Measurements from ENCODE around the gene MEIS2.

MEIS2 gene

DNA sequence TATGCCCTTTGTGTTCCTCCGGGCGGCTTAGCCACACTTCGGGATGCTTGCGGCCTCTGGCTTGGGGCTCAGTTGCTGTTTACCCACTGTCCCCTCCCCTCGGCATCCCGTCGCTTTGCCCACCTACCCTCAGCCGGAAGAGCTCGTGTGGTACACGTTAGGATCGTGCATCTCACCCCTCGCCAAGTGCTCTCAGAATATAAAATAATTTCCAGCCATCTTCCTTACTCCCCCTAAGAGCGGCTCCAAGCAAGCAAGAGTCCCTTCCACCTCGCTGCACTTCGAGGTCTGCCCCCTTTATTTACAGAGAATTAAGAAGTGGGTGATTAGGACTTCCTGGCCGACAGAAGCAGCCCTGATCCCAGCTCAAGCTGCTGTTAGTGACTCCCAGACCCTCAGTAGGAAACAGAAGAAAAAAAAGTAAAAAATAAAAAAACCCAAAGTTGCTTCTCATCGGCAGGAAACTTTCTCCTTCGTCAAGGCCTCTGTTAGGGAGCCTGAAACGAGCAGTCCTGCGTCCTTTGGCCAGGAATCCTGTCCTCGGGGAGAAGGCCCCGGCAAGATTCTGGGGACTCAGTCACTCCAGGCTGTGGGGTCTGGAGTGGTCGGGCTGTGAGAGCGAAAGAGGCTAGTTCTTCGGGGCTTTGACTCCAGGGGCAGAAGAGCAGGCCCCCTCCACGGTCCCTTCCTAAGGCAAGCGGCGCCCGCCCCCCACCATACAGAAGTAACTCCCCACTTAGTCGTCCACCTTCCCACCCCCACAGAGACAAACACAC is 3.0 kb downstream of the MEIS2 start:
- POLR2A ChIA-PET, result no interaction called here
- CTCF ChIA-PET, result interaction anchor here (1.4 kb wide), 1 partner anchor 38 kb away, joined by 3 read pairs; no protein-coding TSS in a partner anchor
- TF ChIP-seq, protein P1, sequence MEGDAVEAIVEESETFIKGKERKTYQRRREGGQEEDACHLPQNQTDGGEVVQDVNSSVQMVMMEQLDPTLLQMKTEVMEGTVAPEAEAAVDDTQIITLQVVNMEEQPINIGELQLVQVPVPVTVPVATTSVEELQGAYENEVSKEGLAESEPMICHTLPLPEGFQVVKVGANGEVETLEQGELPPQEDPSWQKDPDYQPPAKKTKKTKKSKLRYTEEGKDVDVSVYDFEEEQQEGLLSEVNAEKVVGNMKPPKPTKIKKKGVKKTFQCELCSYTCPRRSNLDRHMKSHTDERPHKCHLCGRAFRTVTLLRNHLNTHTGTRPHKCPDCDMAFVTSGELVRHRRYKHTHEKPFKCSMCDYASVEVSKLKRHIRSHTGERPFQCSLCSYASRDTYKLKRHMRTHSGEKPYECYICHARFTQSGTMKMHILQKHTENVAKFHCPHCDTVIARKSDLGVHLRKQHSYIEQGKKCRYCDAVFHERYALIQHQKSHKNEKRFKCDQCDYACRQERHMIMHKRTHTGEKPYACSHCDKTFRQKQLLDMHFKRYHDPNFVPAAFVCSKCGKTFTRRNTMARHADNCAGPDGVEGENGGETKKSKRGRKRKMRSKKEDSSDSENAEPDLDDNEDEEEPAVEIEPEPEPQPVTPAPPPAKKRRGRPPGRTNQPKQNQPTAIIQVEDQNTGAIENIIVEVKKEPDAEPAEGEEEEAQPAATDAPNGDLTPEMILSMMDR (IDR thresholded peaks at IDR 0.05; ENCODE audit: control extremely low read depth, extremely low read depth, low read depth, missing control alignments), result no peak

DNA sequence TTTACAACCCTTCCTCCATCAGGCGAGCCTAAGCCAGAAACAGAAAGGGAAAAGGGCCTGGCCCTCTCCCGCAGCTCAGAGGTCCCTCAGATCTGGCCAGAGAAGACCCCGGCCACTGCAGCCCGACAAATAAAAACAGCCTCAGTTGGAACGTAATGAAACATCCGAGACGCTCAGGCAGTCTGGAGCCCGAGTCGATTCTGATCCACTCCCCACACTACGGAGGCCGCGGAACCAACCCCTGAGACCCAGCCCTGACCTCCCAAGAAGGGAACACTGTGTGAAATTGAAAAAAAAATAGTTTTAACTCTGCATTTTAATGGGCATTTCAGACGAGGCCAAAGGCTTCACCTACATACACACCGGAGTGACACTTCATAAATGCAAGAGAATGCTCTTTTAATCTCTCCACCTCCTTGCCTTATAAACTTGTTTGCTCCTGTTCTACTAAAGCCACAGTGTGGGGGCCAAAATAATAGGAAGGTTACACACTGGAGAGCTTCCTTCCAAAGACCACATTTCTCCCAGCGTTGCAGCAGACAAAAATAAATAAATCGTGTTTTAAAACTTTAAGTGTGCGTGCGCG is 3.7 kb downstream of the MEIS2 start:
- POLR2A ChIA-PET, result no interaction called here
- no peak for DNase-seq (ENCODE audit: extremely low spot score)
- CTCF ChIA-PET, result interaction anchor here (1.4 kb wide), 1 partner anchor 39 kb away, joined by 3 read pairs; no protein-coding TSS in a partner anchor
- TF ChIP-seq, protein P1 (IDR thresholded peaks at IDR 0.05; ENCODE audit: control extremely low read depth, extremely low read depth, low read depth, missing control alignments), result no peak

More for the DNA sequence above, 3.0 kb downstream of the MEIS2 start:
- no peak for DNase-seq (ENCODE audit: extremely low spot score)

DNA sequence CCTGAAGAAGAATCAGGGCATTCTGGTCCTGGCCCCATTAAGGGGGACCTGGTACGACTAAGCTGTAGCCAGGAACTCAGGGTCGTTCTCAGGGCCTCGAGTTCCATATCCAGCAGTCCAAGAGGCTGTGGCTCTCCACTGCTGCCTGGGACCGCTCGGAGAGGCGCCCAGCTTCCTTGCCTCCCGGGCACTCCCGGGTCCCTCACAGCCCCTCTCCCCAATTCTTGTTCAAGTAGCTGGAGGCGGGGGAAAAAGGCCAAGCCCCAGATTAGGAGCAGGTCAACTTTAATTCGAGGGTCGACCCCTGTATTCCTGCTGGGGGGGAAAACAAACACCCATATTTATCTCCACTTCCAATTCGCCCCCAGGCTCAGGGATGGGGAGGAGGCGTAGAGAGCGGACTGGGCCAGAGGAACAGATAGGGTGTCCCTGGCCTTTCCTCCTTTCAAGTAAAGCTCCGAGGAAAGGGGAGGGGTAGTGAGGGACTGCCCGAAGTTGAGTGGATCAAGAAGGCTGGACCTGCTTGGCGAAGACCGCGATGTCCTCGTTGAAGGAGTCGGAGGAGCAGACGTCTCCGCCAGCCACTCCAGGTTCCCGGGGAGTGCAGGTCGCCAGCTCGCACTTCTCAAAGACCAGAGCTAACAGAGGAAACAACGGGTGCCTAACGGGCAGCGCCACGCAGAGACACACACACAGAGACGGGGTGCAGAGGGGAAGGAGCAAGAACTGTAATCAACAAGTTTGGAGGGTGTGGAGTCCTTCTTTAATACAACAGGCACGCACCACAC is 4.4 kb downstream of the MEIS2 start:
- TF ChIP-seq, protein P1 (IDR thresholded peaks at IDR 0.05; ENCODE audit: control extremely low read depth, extremely low read depth, low read depth, missing control alignments), result no peak
- CTCF ChIA-PET, result interaction anchor here (0.8 to 1.4 kb wide), 3 partner anchors 9 to 40 kb away, joined by 3 read pairs; no protein-coding TSS in a partner anchor
- POLR2A ChIA-PET, result no interaction called here
- DNase-seq (ENCODE audit: extremely low spot score), result no peak

DNA sequence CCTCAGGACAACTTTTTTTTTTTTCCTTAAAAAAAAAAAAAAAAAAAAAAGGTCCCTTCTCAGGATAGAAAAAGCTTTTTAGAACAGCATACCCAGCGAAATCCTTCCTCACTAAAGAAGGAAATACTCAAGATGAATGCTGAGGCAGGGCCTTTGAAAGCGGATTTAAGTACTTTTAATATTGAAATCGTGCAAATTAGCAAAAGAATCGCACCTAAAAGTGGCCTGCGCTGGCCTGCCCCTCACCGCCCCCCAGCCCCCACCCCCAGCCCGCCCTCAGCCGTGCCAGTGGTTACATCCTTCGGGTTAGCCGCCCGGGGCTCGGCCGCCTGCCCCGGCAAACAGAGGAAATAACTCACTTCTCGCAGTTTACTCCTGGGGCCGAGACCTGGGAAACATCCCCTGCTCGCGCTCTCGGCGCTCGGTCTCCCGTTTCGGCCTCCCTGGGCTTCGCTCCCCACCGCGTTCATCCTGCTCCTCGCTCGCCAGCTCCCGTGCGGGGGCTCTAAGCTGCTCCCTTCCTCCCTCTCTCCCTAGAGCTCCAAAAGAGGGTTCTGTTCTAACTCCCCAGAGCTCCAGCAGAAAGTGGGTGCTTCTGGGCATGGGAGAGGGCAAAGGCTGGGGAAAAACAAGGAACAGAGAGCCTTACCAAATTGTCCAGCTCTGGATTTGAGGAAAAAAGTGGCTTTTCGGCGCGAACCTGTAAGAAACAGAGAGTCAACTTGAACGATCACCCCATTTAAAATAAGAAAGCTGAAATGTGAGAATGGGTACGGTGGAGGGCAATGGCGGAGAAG is 5.2 kb downstream of the MEIS2 start:
- DNase-seq (ENCODE audit: extremely low spot score), result no peak
- POLR2A ChIA-PET, result interaction anchor here (0.7 kb wide), 1 partner anchor 61 kb away, joined by 4 read pairs; no protein-coding TSS in a partner anchor
- TF ChIP-seq, protein P1 (IDR thresholded peaks at IDR 0.05; ENCODE audit: control extremely low read depth, extremely low read depth, low read depth, missing control alignments), result no peak
- CTCF ChIA-PET, result interaction anchor here (0.8 to 1.8 kb wide), 5 partner anchors 9 to 219 kb away, joined by 3 to 7 read pairs (median 3); no protein-coding TSS in a partner anchor

DNA sequence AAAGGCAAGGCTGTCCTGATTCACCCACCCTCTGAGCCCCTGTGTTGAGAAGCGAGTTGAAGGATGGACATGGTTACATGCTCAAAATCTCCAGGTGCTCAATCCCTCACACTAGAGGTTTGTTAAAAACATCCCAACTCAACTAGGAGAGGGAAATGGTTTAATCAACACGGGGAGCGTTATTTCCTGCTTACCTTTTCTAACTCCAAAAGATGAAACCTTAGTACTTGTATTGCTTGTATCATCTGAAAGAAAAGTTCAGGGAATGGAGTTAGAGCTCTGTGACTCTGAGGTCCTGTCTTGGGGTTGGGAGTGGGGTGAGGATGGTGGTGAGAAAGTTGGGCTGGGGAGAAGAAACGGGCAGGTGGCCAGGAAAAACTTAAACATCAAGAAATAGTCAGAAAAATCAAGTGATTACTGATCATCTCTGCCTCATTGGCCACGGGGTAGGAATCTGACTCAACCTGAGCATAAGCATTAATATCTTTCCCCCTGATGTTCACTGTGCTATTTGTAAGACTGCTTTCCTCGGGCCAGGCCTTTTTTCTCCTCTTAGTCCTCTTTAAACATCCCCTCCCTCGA is 5.9 kb downstream of the MEIS2 start:
- ChIA-PET POLR2A (no interaction called here), CTCF (interaction anchor here (0.9 to 1.8 kb wide), 6 partner anchors 9 to 218 kb away, joined by 3 to 7 read pairs (median 4); no protein-coding TSS in a partner anchor)
- no peak for DNase-seq (ENCODE audit: extremely low spot score)
- TF ChIP-seq, protein P1 (IDR thresholded peaks at IDR 0.05; ENCODE audit: control extremely low read depth, extremely low read depth, low read depth, missing control alignments), result no peak

All from GM10248 (cell line).